NCI-H82 treated with DMSO at 0.1 percent for 48 hours (cell line): Measurements from ENCODE around the gene RALGAPA1.
"Not testable (repeated sequence)": the region's sequence is repeated elsewhere in the genome, so short reads cannot be mapped to it uniquely, and the experiment has no call there.

Experiments
- DNase-seq: peaks from one replicate; lab custom pipeline; 2025; ENCODE audit not compliant: unreplicated experiment; lab: John Stamatoyannopoulos, UW

Gene RALGAPA1

GRCh38 chr14:35766700-35767082 lies 42.4 kb downstream of the RALGAPA1 start:
- no peak for DNase-seq

- no peak for DNase-seq
Measured at GRCh38 chr14:35766036-35766699, 42.9 kb downstream of the RALGAPA1 start.

GRCh38 chr14:35761922-35762321 lies 47.2 kb downstream of the RALGAPA1 start:
- no peak for DNase-seq

GRCh38 chr14:35760143-35760542 lies 49.0 kb downstream of the RALGAPA1 start:
- DNase-seq = no peak

GRCh38 chr14:35758523-35759129 lies 50.5 kb downstream of the RALGAPA1 start:
- DNase-seq = no peak

- no peak for DNase-seq
Measured at GRCh38 chr14:35754671-35755070, 54.4 kb downstream of the RALGAPA1 start.

GRCh38 chr14:35752380-35752779 lies 56.7 kb downstream of the RALGAPA1 start:
- DNase-seq = no peak

- DNase-seq = no peak
Measured at GRCh38 chr14:35750202-35750904, 58.7 kb downstream of the RALGAPA1 start.

GRCh38 chr14:35747379-35747778 lies 61.7 kb downstream of the RALGAPA1 start:
- no peak for DNase-seq

GRCh38 chr14:35742442-35742841 lies 66.7 kb downstream of the RALGAPA1 start:
- no peak for DNase-seq

GRCh38 chr14:35742032-35742371 lies 67.1 kb downstream of the RALGAPA1 start:
- DNase-seq = no peak

- DNase-seq = no peak
Measured at GRCh38 chr14:35741345-35742031, 67.6 kb downstream of the RALGAPA1 start.

GRCh38 chr14:35740215-35740614 lies 68.9 kb downstream of the RALGAPA1 start:
- no peak for DNase-seq

GRCh38 chr14:35735163-35735562 lies 73.9 kb downstream of the RALGAPA1 start:
- DNase-seq = not testable (repeated sequence)

- not testable (repeated sequence) for DNase-seq
Measured at GRCh38 chr14:35733510-35733909, 75.6 kb downstream of the RALGAPA1 start.

GRCh38 chr14:35730871-35731270 lies 78.2 kb downstream of the RALGAPA1 start:
- no peak for DNase-seq

- no peak for DNase-seq
Measured at GRCh38 chr14:35727764-35728163, 81.3 kb downstream of the RALGAPA1 start.

GRCh38 chr14:35725930-35726329 lies 83.2 kb downstream of the RALGAPA1 start:
- no peak for DNase-seq

- no peak for DNase-seq
Measured at GRCh38 chr14:35715079-35715478, 94.0 kb downstream of the RALGAPA1 start.

GRCh38 chr14:35712466-35712865 lies 96.6 kb downstream of the RALGAPA1 start:
- no peak for DNase-seq

GRCh38 chr14:35708062-35708461 lies 101.0 kb downstream of the RALGAPA1 start:
- DNase-seq = no peak

- no peak for DNase-seq
Measured at GRCh38 chr14:35705636-35706035, 103.5 kb downstream of the RALGAPA1 start.
